Activated CD4-positive, alpha-beta T cell treated with anti-CD3 and anti-CD28 coated beads for 1 hour (primary cell): ENCODE measurements around the gene CUL9.

ENCODE experiments used
- DNase-seq: peaks from one replicate; pipeline ENCODE4 v3.0.0-alpha.2; 2020

The CUL9 gene

DNA sequence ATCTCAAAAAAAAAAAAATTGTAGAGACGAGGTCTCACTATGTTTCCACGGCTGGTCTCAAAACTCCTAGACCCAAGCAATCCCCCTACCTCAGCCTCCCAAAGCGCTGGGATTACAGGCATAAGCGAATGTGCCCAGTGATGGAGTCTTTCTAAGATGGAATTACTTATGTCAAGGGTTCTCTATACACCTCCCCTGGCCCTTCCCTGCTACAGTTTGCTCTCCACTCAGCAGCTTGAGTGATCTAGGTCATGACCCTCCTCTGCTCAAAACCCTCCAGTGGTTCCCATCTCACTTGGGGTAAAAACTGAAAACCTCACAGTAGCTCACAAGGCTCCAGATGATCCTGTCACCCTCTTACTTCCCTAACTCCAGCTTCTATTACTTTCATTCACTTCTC, 49.1 kb downstream of the CUL9 start:
- DNase-seq, result no peak

DNA sequence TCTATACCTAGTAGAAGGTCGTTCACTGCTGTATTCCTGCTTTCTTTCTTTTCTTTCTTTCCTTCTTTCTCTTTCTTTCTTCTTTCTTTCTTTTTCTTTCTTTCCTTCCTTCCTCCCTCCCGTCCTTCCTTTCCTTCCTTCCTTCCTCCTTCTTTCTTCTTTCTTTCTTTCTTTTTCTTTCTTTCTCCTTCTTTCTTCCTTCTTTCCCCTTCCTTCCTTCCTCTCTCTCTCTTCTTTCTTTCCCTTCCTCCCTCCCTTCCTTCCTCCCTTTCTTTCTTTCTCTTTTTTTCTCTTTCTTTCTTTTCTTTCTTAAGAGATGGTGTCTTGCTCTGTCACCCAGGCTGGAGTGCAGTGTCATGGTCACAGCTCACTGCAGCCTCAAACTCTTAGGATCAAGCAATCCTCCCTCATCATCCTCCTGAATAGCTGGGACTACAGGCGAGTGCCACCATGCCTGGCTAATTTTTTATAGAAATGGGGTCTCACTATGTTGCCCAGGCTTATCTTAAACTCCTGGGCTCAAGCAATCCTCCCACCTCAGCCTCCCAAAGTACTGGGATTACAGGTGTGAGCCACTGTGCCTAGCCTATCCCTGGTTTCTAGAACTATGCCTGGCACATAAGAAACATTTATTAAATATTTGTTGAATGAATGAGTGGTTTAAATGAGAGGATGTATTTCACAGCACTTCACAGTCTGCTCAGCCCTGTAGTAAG, 49.9 kb downstream of the CUL9 start:
- DNase-seq, result no peak

DNA sequence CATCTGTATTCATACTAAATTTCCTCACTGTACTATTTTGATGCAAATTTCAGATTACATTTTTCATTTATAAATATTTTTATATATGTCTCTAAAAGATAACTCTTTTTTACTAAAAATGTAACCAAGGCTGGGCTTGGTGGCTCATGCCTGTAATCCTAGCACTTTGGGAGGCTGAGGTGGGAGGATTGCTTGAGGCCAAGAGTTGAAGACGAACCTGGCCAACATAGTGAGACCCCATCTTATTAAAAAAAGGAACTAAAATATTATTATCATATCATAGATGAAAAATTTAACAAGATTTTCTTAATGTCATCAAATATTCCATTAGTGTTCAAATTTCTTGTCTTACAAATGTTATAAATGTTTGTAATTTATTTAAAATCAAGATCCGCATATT, 53.8 kb downstream of the CUL9 start:
- DNase-seq, result no peak

DNA sequence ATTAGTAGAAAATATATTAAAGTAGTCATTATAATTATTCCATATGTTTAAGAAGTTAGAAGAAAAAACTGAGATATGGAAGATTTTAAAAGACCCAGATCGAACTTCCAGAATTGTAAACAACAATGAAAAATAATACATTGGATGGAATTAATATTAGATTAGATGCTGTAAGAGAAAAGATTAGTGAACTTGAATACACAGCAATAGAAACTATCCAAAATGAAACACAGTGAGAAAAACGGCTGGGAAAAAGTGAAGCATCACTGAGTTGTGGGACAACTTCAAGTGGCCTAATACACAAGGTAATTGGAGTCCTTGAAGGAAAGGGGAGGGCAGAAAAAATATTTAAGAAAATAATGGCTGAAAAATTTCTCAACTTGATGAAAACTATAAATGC, 57.1 kb downstream of the CUL9 start:
- DNase-seq, result no peak

DNA sequence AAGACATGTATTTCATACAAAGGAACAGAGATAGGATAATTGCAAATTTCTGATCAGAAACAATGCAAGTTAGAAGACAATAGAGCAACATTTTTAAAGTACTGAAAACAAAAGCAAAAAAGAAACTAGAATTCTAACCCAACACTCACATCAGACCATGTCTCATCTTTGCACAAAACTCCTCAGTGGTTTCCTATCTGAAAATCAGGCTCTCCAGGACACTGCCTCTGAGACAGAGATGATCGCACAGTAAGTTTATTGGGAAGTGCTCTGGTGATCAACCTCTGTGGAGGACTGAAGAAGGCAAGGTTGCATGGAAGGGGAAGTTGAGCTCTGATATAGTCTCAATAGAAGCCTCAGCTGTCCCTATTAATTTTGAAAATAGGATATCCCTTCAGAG, 59.0 kb downstream of the CUL9 start:
- no peak for DNase-seq

DNA sequence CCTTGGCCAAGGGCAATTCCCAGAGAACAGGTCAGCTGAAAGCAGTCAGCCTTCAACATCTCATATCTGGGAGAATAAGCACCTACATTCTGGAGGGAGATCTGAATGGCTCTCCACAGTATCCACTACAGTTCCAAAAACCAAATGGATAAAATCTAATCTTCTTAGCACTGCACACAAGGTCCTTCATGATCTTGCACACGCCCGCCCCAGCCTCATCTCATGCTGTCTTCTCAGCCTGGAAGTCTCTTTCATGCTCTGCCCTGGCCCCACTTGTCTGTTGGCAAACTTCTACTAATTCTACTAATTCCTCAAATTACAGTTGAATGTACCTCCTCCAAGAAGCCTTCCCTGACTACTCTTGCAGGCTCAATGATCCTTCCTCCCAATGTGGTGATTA, 59.5 kb downstream of the CUL9 start:
- no peak for DNase-seq

DNA sequence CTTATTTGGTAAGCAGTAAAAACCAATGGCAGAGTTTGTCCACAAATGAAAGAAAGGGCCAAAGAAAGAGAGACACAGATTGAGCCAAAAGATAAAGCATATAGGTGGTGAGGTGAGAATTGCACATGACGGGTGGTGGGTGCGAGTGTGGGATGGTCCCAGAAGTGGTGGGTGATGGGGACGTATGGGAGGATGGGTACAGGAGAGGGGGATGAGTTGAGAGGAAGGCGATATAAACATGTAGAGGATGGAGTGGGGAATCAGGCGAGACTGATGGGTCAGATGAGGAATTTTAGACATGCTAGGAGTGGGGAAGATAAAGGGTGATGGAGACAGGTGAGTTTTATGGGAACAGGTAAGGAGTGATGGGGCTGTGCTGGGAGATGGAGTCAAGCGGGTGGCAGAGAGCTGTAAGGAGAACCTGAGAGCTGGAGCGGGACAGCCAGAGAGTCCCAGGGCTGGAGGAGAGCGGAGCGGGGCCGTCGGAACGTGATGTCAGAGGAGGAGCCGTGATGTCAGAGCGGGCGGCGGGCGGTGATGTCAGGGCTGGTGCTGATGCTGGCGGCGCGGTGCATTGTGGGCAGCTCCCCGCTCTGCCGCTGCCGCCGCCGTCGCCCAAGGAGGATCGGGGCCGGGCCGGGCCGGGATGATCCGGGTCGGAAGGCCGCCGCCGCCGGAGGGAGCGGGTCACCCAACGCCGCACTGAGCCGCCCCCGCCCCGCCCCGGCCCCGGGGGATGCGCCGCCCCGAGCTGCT, 61.1 kb downstream of the CUL9 start, which contains the start of gene TTBK1:
Gene TTBK1 (plus strand): TSS at position 574 of the 756 bp plus-strand sequence. CDS start 3,180 bp downstream, outside the sequence.
- no peak for DNase-seq

DNA sequence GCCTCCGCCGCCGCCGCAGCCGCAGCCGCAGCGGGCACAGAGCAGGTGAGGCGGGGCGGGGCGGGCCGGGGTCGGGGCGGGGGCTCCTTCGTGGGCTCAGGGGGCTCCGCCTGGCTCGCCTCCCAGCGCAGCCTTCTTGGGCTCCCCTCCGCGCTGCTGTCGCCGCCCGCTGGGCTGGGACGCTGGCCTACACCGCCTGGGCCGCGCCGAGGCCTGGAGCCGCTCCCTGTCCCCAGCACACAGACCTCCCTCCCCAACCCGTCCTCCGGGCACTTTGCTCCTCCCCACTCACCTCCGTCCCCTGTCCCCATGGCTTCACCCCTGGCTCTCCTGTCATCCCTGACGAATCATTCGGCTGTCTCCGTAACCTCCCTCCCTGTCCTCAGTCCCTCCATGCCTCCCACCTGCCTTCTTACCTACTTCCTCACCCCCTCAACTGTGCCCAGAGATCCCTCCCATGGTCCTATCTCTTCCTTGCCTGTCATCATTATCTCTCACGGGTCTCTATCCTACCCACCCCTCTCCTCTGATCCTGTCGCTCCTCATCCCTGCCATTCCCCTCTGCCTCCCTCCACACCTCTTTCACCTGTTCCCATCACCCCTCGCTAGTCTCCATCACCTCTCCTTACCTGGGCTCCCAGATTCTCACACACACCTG, 61.8 kb downstream of the CUL9 start:
- no peak for DNase-seq

DNA sequence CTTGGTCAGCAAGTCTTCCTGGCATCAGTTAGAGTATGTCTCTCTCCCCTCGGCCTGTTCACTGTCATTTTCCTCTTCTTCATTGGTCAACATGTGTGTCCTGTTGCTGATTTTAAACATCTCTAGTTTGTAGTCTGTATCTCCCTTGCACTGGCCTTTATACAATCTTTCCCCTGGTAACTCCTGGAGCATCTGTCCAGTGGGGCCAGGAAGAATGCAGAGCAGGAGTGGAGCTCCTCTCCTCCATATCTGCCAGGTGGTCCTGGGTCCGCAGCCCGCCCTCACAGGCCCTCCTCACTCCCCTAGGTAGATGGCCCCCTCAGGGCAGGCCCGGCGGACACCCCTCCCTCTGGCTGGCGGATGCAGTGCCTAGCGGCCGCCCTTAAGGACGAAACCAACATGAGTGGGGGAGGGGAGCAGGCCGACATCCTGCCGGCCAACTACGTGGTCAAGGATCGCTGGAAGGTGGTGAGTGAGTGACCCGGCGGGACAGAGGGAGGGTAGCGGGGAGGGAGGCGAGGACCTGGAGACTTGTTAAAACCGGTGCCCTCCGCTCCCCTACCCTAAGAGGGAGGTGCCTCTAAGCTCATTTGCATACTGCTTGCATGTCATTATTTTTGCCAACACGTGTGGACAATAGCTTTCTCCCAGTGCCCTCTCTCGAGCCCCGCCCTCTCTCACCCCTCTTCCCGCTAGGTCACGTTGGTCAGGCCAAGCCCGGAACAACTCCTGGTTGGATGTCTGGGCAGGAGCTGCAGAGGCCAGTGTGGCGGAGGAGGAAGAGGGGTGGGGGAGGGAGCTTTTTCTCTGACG, 64.5 kb downstream of the CUL9 start:
- DNase-seq, result no peak

DNA sequence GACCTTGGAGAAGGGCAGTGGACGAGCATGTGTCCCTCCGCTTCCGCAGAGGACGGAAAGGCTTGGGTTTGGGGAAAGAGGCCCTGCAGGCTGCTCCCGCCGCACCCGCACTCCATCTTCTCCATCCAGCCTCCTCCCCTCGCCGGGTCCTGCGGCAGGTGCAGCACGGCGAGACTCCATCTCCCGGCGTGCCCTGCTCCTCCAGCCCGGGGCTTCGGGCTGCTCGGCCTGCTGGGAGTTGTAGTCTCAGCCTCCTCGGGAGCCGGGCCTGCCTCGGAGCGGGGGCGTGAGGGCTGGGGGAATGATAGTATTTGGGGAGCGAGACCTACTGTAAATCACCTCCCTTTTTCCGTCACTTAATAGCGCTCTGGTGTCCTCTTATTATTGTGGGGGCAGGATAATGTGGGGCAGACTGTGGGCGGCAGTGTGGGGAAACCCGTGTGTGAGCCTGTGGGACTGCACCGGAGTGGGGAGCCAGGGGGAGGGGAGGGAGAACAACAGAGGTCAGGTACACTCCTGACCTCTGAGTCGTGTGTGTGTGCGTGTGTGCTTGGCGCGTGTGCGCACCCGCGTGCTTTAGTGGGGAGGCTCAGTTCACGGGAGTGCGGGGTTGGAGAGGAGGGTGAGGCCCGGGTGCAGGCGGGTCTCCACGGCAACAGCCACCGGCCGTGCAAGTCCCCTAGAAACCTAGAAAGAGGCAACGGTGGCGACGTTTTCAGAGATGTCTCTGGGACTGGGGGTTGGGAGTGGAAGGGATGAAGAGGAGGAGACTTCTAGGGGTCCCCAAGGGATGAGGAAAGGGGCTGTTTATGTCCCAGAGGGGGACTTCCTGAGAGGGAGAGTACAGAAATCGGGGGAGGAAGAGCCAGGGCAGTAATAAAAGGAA, 65.4 kb downstream of the CUL9 start:
- peak; percentile 71 for DNase-seq

DNA sequence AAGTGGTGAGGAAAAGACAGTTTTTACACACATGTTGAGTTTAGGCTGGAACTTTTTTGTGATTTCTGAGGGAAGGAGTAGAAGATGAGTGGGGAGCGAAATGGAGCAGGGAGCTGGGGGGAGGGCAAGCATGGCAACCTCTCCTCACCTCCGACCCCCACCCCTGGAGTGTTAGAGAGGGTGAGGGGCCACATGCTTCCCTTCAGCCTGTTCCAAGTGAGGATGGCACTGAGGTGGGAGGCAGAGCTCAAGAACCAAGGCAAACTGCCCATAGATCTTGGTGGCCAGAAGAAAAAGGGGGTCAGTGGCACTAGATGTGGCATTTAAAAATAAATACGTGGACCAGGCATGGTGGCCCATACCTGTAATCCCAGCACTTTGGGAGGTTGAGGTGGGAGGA, 66.1 kb downstream of the CUL9 start:
- DNase-seq, result no peak

DNA sequence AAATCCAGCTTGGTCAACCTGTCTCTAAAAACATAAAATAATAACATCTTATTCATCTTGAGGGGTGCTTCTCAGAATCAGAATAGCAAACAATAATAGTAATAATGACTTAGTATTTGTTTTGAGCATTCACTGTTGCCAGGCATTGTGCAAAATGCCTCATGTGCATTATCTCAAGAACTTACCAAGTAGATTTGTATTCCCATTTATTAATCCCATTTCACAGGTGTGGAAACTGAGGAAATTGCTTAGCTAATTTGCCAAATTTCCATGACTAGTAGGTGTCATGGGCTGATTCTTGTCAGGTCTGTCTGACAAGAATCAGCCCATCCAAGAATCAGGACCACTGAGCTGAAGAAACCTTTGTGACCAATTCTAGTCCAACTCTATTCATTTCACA, 66.8 kb downstream of the CUL9 start:
- no peak for DNase-seq

DNA sequence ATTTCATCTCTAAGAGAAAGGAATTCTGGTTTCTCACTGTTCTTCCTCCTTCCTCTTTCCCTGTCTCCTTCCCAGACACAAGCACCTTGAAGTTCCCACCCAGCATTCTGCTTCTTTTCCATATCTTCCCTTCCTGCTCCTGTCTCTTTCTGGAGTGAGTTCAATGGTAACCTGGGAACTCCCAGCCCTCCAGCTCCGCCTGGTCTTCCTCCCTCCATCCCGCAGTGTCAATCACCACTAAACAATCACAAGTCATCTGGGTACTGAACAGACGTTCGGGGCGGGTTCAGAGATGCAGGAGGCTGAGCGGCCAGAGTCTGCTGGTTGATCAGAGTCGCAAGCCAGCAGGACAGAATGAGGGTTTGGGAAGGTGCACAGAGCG, 69.0 kb downstream of the CUL9 start:
- DNase-seq, result no peak

DNA sequence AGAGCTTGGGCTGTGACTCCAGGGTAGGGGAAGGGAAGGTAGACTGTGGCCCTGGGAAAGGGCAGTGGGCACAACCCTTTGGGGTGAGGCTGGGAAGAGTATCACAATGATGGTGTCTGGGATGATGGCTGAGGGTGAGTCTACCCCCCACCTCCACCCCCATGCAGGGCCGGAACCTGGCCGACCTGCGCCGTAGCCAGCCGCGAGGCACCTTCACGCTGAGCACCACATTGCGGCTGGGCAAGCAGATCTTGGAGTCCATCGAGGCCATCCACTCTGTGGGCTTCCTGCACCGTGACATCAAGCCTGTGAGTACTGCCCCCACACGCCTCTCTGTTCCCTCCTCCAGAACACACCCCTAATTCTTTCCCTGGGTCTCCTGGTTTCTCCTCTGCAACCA, 71.4 kb downstream of the CUL9 start:
- DNase-seq, result no peak

DNA sequence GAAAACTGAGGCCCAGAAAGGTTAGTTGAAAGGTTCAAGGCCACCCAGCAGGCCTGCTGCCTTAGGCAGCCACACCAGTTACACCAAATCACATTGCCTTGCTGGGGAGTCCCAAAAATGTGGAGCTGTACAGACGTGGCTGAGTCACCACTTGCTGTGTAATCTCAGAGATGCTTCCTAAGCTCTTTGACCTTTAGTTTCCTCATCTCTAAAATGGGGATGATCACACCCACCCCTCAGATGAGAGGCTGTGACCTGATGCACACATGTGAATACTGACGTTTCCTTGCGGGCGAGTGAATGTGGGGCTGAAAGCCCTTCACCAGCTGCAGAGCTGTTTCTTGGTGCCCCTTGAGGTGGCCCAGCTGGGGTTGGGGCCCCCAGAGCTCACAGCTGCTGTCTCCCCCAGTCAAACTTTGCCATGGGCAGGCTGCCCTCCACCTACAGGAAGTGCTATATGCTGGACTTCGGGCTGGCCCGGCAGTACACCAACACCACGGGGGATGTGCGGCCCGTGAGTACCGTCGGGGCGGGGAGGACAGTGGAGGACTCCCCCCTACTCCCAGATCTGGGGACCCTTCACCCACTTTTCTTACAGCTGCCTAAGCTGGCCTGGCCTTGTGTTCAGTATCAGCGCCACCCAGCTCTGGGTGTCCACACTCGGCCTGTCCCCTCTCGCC, 72.3 kb downstream of the CUL9 start:
- DNase-seq, result no peak

DNA sequence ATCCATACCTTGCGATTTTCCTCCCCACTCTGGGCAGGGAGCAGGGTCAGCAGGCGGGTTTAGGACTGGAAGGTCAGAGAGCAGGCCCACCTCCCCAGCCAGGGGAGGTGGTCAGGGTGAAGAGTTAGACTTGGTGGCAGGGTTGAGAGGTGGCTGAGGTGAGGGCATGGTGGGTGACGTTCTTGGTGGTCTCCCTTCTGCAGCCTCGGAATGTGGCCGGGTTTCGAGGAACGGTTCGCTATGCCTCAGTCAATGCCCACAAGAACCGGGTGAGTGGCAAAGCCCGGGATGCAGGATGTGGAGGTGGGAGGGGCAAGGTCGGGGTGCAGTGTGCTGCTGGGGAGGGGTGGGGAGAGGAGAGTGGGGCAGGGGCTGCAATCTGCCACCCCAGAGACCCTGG, 72.8 kb downstream of the CUL9 start:
- DNase-seq, result no peak

DNA sequence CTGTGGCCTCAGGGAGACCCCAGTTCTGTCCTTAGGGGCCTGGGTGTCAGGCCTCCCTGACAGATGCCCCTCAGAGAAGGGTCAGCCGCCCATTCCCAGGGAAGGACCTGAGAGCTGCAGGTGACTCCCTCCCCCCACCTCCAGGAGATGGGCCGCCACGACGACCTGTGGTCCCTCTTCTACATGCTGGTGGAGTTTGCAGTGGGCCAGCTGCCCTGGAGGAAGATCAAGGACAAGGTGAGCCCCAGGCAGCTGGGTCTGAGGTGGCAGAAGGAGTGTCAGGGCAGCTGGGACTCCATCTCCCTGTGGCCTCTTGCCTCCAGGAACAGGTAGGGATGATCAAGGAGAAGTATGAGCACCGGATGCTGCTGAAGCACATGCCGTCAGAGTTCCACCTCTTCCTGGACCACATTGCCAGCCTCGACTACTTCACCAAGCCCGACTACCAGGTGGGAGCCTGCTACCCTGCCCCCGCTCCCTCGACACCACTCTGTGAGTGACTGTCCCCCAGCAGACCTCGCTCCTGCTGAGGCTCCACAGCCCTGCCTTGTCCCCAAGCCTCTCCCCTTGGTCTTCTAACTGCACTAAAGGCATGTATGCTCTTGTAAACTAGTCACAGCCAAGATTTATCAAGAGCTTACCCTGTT, 73.5 kb downstream of the CUL9 start:
- no peak for DNase-seq

DNA sequence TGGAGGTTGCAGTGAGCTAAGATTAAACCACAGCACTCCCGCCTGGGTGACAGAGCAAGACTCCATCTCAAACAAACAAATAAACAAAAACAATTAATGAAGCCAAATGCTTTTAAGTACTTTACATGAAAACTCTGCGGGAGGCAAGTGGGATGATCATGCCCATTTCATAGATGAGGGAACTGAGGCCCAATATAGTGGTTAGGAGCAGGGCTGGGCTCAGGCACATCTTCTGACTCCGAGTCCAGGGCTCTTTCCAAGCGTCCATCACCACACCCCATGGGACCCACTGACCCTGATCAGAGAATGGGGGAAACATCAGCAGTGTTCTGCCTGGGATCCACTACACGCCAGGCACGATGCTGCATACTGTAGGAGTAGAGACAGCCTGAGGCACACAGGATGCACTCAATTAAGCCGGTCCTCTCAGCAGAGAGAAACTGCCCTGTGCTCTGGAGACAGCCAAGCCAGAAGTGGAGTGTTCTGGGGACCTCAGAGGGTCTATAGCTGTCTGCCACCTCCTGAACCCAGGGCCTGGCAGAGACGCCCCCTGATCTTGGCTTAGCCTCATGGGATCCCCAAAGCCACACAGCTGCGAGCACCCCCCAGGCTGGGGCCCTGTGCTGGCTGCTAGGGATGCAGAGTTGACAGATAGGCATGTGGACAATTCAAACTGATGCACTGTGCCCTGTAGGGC, 74.8 kb downstream of the CUL9 start:
- no peak for DNase-seq

DNA sequence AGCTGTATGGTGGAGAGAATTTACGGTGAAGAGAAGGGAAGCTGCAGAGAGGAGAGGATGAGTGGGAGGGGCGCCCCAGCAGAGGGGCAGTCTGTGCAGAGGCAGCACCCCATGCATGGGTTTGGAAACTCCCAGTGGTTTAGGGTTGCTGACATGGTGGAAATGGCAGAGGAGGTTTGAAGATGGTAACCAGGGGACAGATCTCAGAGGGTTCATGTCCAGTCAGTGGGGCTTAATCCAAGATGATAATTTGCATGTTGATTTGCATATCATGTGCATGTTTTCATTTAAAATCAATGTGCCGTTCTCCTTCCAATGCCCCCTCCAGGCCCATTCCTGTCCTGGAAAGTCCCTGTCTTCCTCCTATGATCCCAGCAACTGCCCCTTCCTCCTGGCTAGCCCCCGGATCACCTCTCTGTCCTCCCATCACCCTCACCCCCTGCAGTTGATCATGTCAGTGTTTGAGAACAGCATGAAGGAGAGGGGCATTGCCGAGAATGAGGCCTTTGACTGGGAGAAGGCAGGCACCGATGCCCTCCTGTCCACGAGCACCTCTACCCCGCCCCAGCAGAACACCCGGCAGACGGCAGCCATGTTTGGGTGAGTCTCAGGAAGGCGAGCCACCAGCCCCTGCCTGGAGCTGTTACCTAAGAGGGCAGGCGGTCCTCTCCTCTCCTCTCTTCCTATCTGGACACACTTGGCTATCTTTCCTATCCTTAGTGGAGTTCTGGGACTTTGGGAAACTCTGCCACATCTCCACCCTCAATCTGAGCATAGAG, 75.6 kb downstream of the CUL9 start:
- DNase-seq, result no peak

DNA sequence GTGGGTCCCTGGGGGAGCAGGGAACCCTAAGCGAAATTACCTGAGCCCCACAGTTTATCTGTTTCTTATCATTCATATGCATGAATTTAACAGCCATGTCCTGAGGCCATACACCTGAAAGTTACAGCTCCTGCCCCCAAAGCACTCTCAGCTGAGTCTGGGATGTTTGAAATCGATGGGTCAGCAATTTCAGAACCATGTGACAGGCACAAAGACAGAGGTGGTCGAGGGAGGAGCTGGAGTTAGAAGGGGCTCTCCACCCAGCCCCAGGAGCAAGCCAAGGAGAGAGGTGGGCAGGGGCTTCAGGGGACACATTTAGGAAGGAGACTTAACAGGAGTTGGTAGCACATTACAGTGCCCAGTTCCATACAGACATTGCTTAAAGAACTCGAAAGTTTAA, 76.2 kb downstream of the CUL9 start:
- no peak for DNase-seq
